Fibroblast of lung (primary cell): ENCODE measurements around the gene C16orf92.

Experiments used
- CTCF ChIP-seq, 2 donors: IDR thresholded peaks in 1 of 2; conservative IDR thresholded peaks in 1 of 2; 1 replicate in 1 of 2; 2 replicates in 1 of 2; pipeline ENCODE4 v1.5.1; 2011 to 2012; ENCODE audit warnings: low read length in 2 of 2, control low read depth in 1 of 2, inconsistent platforms in 1 of 2, low read depth in 1 of 2, mild to moderate bottlenecking in 1 of 2
- EZH2 ChIP-seq: IDR thresholded peaks from 2 replicates; pipeline ENCODE4 v1.5.1; 2012; ENCODE audit warnings: low read length, control low read depth, mild to moderate bottlenecking; ENCODE audit errors: missing control alignments

GRCh38 chr16:30040221-30040620 lies 17.2 kb downstream of the C16orf92 start:
- no peak for TF ChIP-seq EZH2
- no peak for TF ChIP-seq CTCF (conservative IDR thresholded peaks at IDR 0.05 in 1 of 2, IDR thresholded peaks at IDR 0.05 in 1 of 2; ENCODE audit: low read depth in 1 of 2, low read length in 2 of 2)
